ENCODE data around the gene RUFY4.
A peak's percentile ranks its signal among the peaks of the same experiment; 100 is the strongest.
"Not testable (repeated sequence)": the region's sequence is repeated elsewhere in the genome, so short reads cannot be mapped to it uniquely, and the experiment has no call there.

RUFY4 gene

GRCh38 chr2:218027426-218028188, 41.4 kb upstream of the RUFY4 start:
- in situ Hi-C loops (cut with MboI; ENCODE audit: low sequenced_read_pairs): no loop called here
- H3K27me3 ChIP-seq (ENCODE audit: low read depth): no peaks in the 10 kb centered on the region
- no peak for DNase-seq (ENCODE audit: low spot score in 2 of 2)
- no peaks in the 10 kb centered on the region for H3K4me1 ChIP-seq
- H3K9me3 ChIP-seq: no peaks in the 10 kb centered on the region
- no peaks in the 10 kb centered on the region for H3K36me3 ChIP-seq (replicated peaks)
- H3K4me3 ChIP-seq: no peak overlapping the region

- Histone ChIP-seq H3K9me3 (no peaks in the 10 kb centered on the region), H3K4me1 (no peaks in the 10 kb centered on the region), H3K27me3 (ENCODE audit: low read depth) (no peaks in the 10 kb centered on the region), H3K4me3 (no peak overlapping the region), H3K36me3 (replicated peaks) (no peaks in the 10 kb centered on the region)
- no peak for DNase-seq (ENCODE audit: low spot score in 2 of 2)
- in situ Hi-C loops (cut with MboI; ENCODE audit: low sequenced_read_pairs): no loop called here
Observed at GRCh38 chr2:218028189-218028495, 40.9 kb upstream of the RUFY4 start.

GRCh38 chr2:218028562-218029348, 40.3 kb upstream of the RUFY4 start:
- H3K36me3 ChIP-seq (replicated peaks): no peaks in the 10 kb centered on the region
- in situ Hi-C loops (cut with MboI; ENCODE audit: low sequenced_read_pairs): no loop called here
- H3K4me1 ChIP-seq: no peaks in the 10 kb centered on the region
- no peaks in the 10 kb centered on the region for H3K27me3 ChIP-seq (ENCODE audit: low read depth)
- no peaks in the 10 kb centered on the region for H3K9me3 ChIP-seq
- no peak for DNase-seq (ENCODE audit: low spot score in 2 of 2)
- H3K4me3 ChIP-seq: no peak overlapping the region

GRCh38 chr2:218029366-218030360, 39.4 kb upstream of the RUFY4 start:
- H3K27me3 ChIP-seq (ENCODE audit: low read depth): no peaks in the 10 kb centered on the region
- in situ Hi-C loops (cut with MboI; ENCODE audit: low sequenced_read_pairs): no loop called here
- H3K36me3 ChIP-seq (replicated peaks): no peaks in the 10 kb centered on the region
- no peaks in the 10 kb centered on the region for H3K4me1 ChIP-seq
- DNase-seq (ENCODE audit: low spot score in 2 of 2): no peak
- no peak overlapping the region for H3K4me3 ChIP-seq
- H3K9me3 ChIP-seq: no peaks in the 10 kb centered on the region

GRCh38 chr2:218030409-218031195, 38.5 kb upstream of the RUFY4 start:
- no peak for DNase-seq (ENCODE audit: low spot score in 2 of 2)
- H3K27me3 ChIP-seq (ENCODE audit: low read depth): no peaks in the 10 kb centered on the region
- no peak overlapping the region for H3K4me3 ChIP-seq
- no peaks in the 10 kb centered on the region for H3K4me1 ChIP-seq
- in situ Hi-C loops (cut with MboI; ENCODE audit: low sequenced_read_pairs): no loop called here
- H3K36me3 ChIP-seq (replicated peaks): no peaks in the 10 kb centered on the region
- H3K9me3 ChIP-seq: no peaks in the 10 kb centered on the region

GRCh38 chr2:218031261-218031660, 37.8 kb upstream of the RUFY4 start:
- no peaks in the 10 kb centered on the region for H3K4me1 ChIP-seq
- no peaks in the 10 kb centered on the region for H3K27me3 ChIP-seq (ENCODE audit: low read depth)
- H3K4me3 ChIP-seq: no peak overlapping the region
- DNase-seq (ENCODE audit: low spot score in 2 of 2): no peak
- in situ Hi-C loops (cut with MboI; ENCODE audit: low sequenced_read_pairs): no loop called here
- H3K9me3 ChIP-seq: no peaks in the 10 kb centered on the region
- no peaks in the 10 kb centered on the region for H3K36me3 ChIP-seq (replicated peaks)

GRCh38 chr2:218031771-218032257, 37.2 kb upstream of the RUFY4 start:
- no peak for DNase-seq (ENCODE audit: low spot score in 2 of 2)
- in situ Hi-C loops (cut with MboI; ENCODE audit: low sequenced_read_pairs): no loop called here
- no peaks in the 10 kb centered on the region for H3K4me1 ChIP-seq
- H3K9me3 ChIP-seq: no peaks in the 10 kb centered on the region
- H3K27me3 ChIP-seq (ENCODE audit: low read depth): no peaks in the 10 kb centered on the region; the same call in 1 of the 2 replicates
- H3K4me3 ChIP-seq: no peak overlapping the region
- no peaks in the 10 kb centered on the region for H3K36me3 ChIP-seq (replicated peaks)

GRCh38 chr2:218032336-218033171, 36.5 kb upstream of the RUFY4 start:
- in situ Hi-C loops (cut with MboI; ENCODE audit: low sequenced_read_pairs): no loop called here
- no peak overlapping the region for H3K4me3 ChIP-seq
- no peaks in the 10 kb centered on the region for H3K4me1 ChIP-seq
- peaks cover 3% of the 10 kb centered on the region for H3K27me3 ChIP-seq (ENCODE audit: low read depth)
- DNase-seq (ENCODE audit: low spot score in 2 of 2): no peak
- H3K9me3 ChIP-seq: no peaks in the 10 kb centered on the region
- H3K36me3 ChIP-seq (replicated peaks): no peaks in the 10 kb centered on the region

- Histone ChIP-seq H3K9me3 (no peaks in the 10 kb centered on the region), H3K27me3 (ENCODE audit: low read depth) (peaks cover 7% of the 10 kb centered on the region), H3K36me3 (replicated peaks) (no peaks in the 10 kb centered on the region), H3K4me3 (no peak overlapping the region), H3K4me1 (no peaks in the 10 kb centered on the region)
- no peak for DNase-seq (ENCODE audit: low spot score in 2 of 2)
- in situ Hi-C loops (cut with MboI; ENCODE audit: low sequenced_read_pairs): no loop called here
Observed at GRCh38 chr2:218033208-218033589, 35.9 kb upstream of the RUFY4 start.

- no peak for DNase-seq (ENCODE audit: low spot score in 2 of 2)
- peaks cover 10% of the 10 kb centered on the region for H3K27me3 ChIP-seq (ENCODE audit: low read depth)
- in situ Hi-C loops (cut with MboI; ENCODE audit: low sequenced_read_pairs): no loop called here
- no peaks in the 10 kb centered on the region for H3K4me1 ChIP-seq
- no peaks in the 10 kb centered on the region for H3K9me3 ChIP-seq
- H3K4me3 ChIP-seq: no peak overlapping the region
- no peaks in the 10 kb centered on the region for H3K36me3 ChIP-seq (replicated peaks)
Observed at GRCh38 chr2:218033590-218034496, 35.2 kb upstream of the RUFY4 start.

GRCh38 chr2:218034497-218035213, 34.4 kb upstream of the RUFY4 start:
- H3K9me3 ChIP-seq; H3K4me1 ChIP-seq; H3K4me3 ChIP-seq; H3K36me3 ChIP-seq (replicated peaks); in situ Hi-C loops (cut with MboI; ENCODE audit: low sequenced_read_pairs): not testable (repeated sequence)
- DNase-seq (ENCODE audit: low spot score in 2 of 2): peak; percentile 62 to 77
- H3K27me3 ChIP-seq (ENCODE audit: low read depth): peaks cover 10% of the 10 kb centered on the region
